HepG2 (cell line): ENCODE measurements around the gene PCSK1. TPM values are rescaled to one million over a fixed set of nuclear protein-coding genes. Genes with fewer than 3 reads are reported as not detected.

Experiments used
- ATAC-seq: fragments of 200-7000 bp; cut with Tn5 transposase; 3 replicates; pipeline ENCODE4 v1.9.1; 2020; ENCODE audit warnings: mild to moderate bottlenecking, moderate library complexity
- BruUV-seq: library from RNA; stranded (reverse); fragments of 400-500 nt; replicated peaks from 2 replicates; lab custom pipeline; 2021; lab: Mats Ljungman, UMichigan
- CTCF ChIA-PET: fragments of 300-600 bp; formaldehyde crosslinking; extraction: SDS; loops from one replicate; lab custom pipeline; 2021; ENCODE audit warnings: low total read pairs, inconsistent platforms, low intra/inter-chr PET ratio; lab: Yijun Ruan, JAX
- POLR2A ChIA-PET: fragments of 350-600 bp; sonication (Branson Sonifier 250); formaldehyde crosslinking; loops from one replicate; lab custom pipeline; 2020; ENCODE audit warnings: antibody characterized with exemption, inconsistent platforms; lab: Yijun Ruan, JAX
- DNase-seq: peaks from one replicate; pipeline ENCODE4 v3.0.0-alpha.2; 2015; ENCODE audit warnings: low spot score
- FAIRE-seq: peaks from 3 replicates; lab custom pipeline; 2011; peaks lifted over from hg19 to GRCh38; lab: Jason Lieb, UNC
- H2AFZ ChIP-seq: one replicate; pipeline ENCODE4 v1.6.1; 2011; ENCODE audit warnings: low read length, inconsistent platforms
- H3K27ac ChIP-seq: fragments of 300-600 bp; 3 replicates; pipeline ENCODE4 v1.8.0; 2011; ENCODE audit warnings: mixed run types, mild to moderate bottlenecking, mixed read lengths, low read length, inconsistent platforms; ENCODE audit not compliant: insufficient read depth; ENCODE audit errors: extremely low read length
- H3K27me3 ChIP-seq, 2 experiments: fragments of 200-600 bp in 1 of 2; 2 replicates in 1 of 2; 3 replicates in 1 of 2; pipeline versions ENCODE4 v1.6.0 to v1.8.0; 2011; ENCODE audit warnings: low read length in 2 of 2, mild to moderate bottlenecking in 2 of 2, moderate library complexity in 2 of 2, inconsistent platforms in 1 of 2; ENCODE audit not compliant: insufficient read depth in 2 of 2, control insufficient read depth in 1 of 2
- H3K36me3 ChIP-seq, 2 experiments: fragments of 200-600 bp in 1 of 2; replicated peaks in 1 of 2; 2 replicates in 1 of 2; 3 replicates in 1 of 2; pipeline versions ENCODE4 v1.5.1 to v1.8.0; 2011; ENCODE audit warnings: low read length in 2 of 2, inconsistent platforms in 1 of 2; ENCODE audit not compliant: insufficient read depth in 2 of 2, control insufficient read depth in 1 of 2
- H3K4me1 ChIP-seq: 2 replicates; pipeline ENCODE4 v1.5.1; 2012; ENCODE audit warnings: low read length, inconsistent platforms; ENCODE audit not compliant: insufficient read depth
- H3K4me2 ChIP-seq: 2 replicates; pipeline ENCODE4 v1.6.0; 2011; ENCODE audit warnings: low read depth, low read length, inconsistent platforms
- H3K4me3 ChIP-seq, 3 experiments: fragments of 200-600 bp in 1 of 3; sonication (generic), shearing (Covaris generic) in 1 of 3; replicated peaks in 1 of 3; 2 replicates each; pipeline ENCODE4 v1.5.1; 2011 to 2016; ENCODE audit warnings: low read length in 3 of 3, inconsistent platforms in 2 of 3, low read depth in 2 of 3, mild to moderate bottlenecking in 2 of 3, control low read depth in 1 of 3, mixed read lengths in 1 of 3; ENCODE audit not compliant: insufficient read depth in 1 of 3
- H3K79me2 ChIP-seq: one replicate; pipeline ENCODE4 v1.6.1; 2011; ENCODE audit warnings: low read length, inconsistent platforms; ENCODE audit not compliant: insufficient read depth
- H3K9ac ChIP-seq: 2 replicates; pipeline ENCODE4 v1.6.0; 2011; ENCODE audit warnings: mild to moderate bottlenecking, low read depth, low read length, inconsistent platforms; ENCODE audit not compliant: insufficient read depth
- H3K9me3 ChIP-seq: 2 replicates; pipeline ENCODE4 v1.5.1; 2012; ENCODE audit warnings: mild to moderate bottlenecking, low read length
- H4K20me1 ChIP-seq: 2 replicates; pipeline ENCODE4 v1.6.0; 2011; ENCODE audit warnings: inconsistent platforms, mild to moderate bottlenecking, low read length, moderate library complexity; ENCODE audit not compliant: insufficient read depth
- CEBPG ChIP-seq: IDR thresholded peaks from 2 replicates; pipeline ENCODE4 v1.6.1; 2016
- GFI1 ChIP-seq: sonication (generic); formaldehyde crosslinking; IDR thresholded peaks from 2 replicates; pipeline ENCODE4 v1.5.0; 2020; ENCODE audit warnings: missing genetic modification reagents, mild to moderate bottlenecking, borderline replicate concordance
- HDAC1 ChIP-seq: sonication (generic); formaldehyde crosslinking; IDR thresholded peaks from 2 replicates; pipeline ENCODE4 v1.5.1; 2020; ENCODE audit warnings: mild to moderate bottlenecking, missing genetic modification reagents
- MATR3 ChIP-seq: sonication (generic); formaldehyde crosslinking; IDR thresholded peaks from 2 replicates; pipeline ENCODE4 v1.4.0; 2020; ENCODE audit warnings: missing genetic modification reagents
- NPAS2 ChIP-seq: sonication (generic); formaldehyde crosslinking; IDR thresholded peaks from 2 replicates; pipeline ENCODE4 v1.8.0; 2022; ENCODE audit warnings: mild to moderate bottlenecking, missing genetic modification reagents, borderline replicate concordance
- ZNF224 ChIP-seq: sonication (generic); formaldehyde crosslinking; IDR thresholded peaks from 2 replicates; pipeline ENCODE4 v1.5.0; 2020; ENCODE audit warnings: mild to moderate bottlenecking, missing genetic modification reagents
- ZNF292 ChIP-seq: sonication (generic); formaldehyde crosslinking; IDR thresholded peaks from 2 replicates; pipeline ENCODE4 v1.8.1; 2022; ENCODE audit warnings: mild to moderate bottlenecking, low read depth, missing genetic modification reagents, borderline replicate concordance
- ZNF367 ChIP-seq: sonication (generic); formaldehyde crosslinking; IDR thresholded peaks from 2 replicates; pipeline ENCODE4 v1.4.0; 2020; ENCODE audit warnings: missing genetic modification reagents, borderline replicate concordance
- ZNF382 ChIP-seq: sonication (generic); formaldehyde crosslinking; IDR thresholded peaks from 2 replicates; pipeline ENCODE4 v1.5.0; 2020; ENCODE audit warnings: missing genetic modification reagents, mild to moderate bottlenecking, borderline replicate concordance
- ZNF383 ChIP-seq: sonication (generic); formaldehyde crosslinking; IDR thresholded peaks from 2 replicates; pipeline ENCODE4 v1.4.0; 2020; ENCODE audit warnings: missing genetic modification reagents, mild to moderate bottlenecking, borderline replicate concordance
- ZNF720 ChIP-seq: sonication (generic); formaldehyde crosslinking; IDR thresholded peaks from 2 replicates; pipeline ENCODE4 v1.4.0; 2020; ENCODE audit warnings: missing genetic modification reagents
- ZNF766 ChIP-seq: sonication (generic); formaldehyde crosslinking; IDR thresholded peaks from 2 replicates; pipeline ENCODE4 v1.5.0; 2020; ENCODE audit warnings: missing genetic modification reagents, borderline replicate concordance
- WGBS: methylation state at CpG from one replicate; pipeline ENCODE4 v1.1.6; 2017; ENCODE audit warnings: low lambda C conversion rate; 5-methylcytosine and 5-hydroxymethylcytosine counted together
- in situ Hi-C: cut with HindIII; loops from 2 replicates; pipeline ENCODE4 v1.10.0; 2017; ENCODE audit warnings: low pct_unique_long_range_greater_than_20kb; ENCODE audit not compliant: extremely low pct_ligation_motif_present
- intact Hi-C: fragments of 100-400 bp; cut with micrococcal nuclease; formaldehyde crosslinking; loops from one replicate; pipeline ENCODE4 v1.10.0; 2022; ENCODE audit not compliant: unreplicated experiment
- polyA plus RNA-seq, 8 experiments: library from polyadenylated mRNA; depleted of rRNA in 3 of 8; stranded (reverse) in 7 of 8; unstranded in 1 of 8; fragments of >200 nt; fragmentation: Illumina TruSeq in 4 of 8; extraction: Trizol in 4 of 8; gene quantifications; 2 replicates each; pipeline versions ENCODE4 v1.2.1 to v1.2.3, GENCODE V29; 2011 to 2016; ENCODE audit warnings: low read depth in 4 of 8, missing spikeins in 1 of 8, mixed read lengths in 1 of 8; ENCODE audit not compliant: insufficient read depth in 1 of 8
- total RNA-seq, 5 experiments: library from RNA; depleted of rRNA; stranded (reverse); fragments of >200 nt; fragmentation: Illumina TruSeq; extraction: Trizol; gene quantifications; 2 replicates each; pipeline ENCODE4 v1.2.3, GENCODE V29; 2016; ENCODE audit warnings: low read depth in 1 of 5
- TF ChIP-seq, protein P1 (sequence below): sonication (generic); formaldehyde crosslinking; IDR thresholded peaks from 2 replicates; pipeline ENCODE4 v1.5.1; 2020; ENCODE audit warnings: missing genetic modification reagents, mild to moderate bottlenecking, borderline replicate concordance
- TF ChIP-seq, protein P2 (sequence below): IDR thresholded peaks from 2 replicates; pipeline ENCODE4 v1.6.1; 2016; ENCODE audit warnings: mild to moderate bottlenecking, missing biosample characterization, missing genetic modification reagents
- TF ChIP-seq, protein P3 (sequence below): sonication (generic); formaldehyde crosslinking; IDR thresholded peaks from 2 replicates; pipeline ENCODE4 v1.4.0; 2020; ENCODE audit warnings: missing genetic modification reagents, mild to moderate bottlenecking, borderline replicate concordance
- TF ChIP-seq, protein P4 (sequence below): sonication (generic); formaldehyde crosslinking; IDR thresholded peaks from 2 replicates; pipeline ENCODE4 v1.8.1; 2023; ENCODE audit warnings: mild to moderate bottlenecking, missing genetic modification reagents
- TF ChIP-seq, protein P5 (sequence below): sonication (generic); formaldehyde crosslinking; IDR thresholded peaks from 2 replicates; pipeline ENCODE4; 2020; ENCODE audit warnings: missing genetic modification reagents, mild to moderate bottlenecking, borderline replicate concordance

The PCSK1 gene
- total and polyA plus RNA-seq, 2 of the 13 experiments (the other 11 are each of a cell fraction or from before 2014, with no cell fraction given) = not detected

DNA sequence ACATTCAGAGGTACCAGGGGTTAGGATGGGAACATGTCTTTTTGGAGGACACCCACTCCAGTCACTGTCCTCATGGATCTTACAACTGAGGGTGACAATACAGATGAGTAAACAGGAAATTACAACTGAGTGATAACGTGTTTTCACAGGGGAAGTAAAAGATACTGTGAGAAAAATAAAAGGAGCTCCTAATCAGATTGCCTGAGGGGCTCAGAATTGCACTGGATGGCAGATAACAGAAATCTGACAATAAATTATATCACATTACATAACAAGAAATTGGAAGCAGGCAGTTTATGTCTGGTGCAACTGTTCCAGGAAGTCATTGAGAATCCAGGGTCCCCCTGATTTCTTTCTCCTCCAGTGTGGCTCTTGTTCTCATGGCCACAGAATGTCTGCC, 40.1 kb upstream of the PCSK1 start (continued):
- TF ChIP-seq, protein P1, sequence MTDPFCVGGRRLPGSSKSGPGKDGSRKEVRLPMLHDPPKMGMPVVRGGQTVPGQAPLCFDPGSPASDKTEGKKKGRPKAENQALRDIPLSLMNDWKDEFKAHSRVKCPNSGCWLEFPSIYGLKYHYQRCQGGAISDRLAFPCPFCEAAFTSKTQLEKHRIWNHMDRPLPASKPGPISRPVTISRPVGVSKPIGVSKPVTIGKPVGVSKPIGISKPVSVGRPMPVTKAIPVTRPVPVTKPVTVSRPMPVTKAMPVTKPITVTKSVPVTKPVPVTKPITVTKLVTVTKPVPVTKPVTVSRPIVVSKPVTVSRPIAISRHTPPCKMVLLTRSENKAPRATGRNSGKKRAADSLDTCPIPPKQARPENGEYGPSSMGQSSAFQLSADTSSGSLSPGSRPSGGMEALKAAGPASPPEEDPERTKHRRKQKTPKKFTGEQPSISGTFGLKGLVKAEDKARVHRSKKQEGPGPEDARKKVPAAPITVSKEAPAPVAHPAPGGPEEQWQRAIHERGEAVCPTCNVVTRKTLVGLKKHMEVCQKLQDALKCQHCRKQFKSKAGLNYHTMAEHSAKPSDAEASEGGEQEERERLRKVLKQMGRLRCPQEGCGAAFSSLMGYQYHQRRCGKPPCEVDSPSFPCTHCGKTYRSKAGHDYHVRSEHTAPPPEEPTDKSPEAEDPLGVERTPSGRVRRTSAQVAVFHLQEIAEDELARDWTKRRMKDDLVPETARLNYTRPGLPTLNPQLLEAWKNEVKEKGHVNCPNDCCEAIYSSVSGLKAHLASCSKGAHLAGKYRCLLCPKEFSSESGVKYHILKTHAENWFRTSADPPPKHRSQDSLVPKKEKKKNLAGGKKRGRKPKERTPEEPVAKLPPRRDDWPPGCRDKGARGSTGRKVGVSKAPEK = no peak
- TF ChIP-seq, protein P2, sequence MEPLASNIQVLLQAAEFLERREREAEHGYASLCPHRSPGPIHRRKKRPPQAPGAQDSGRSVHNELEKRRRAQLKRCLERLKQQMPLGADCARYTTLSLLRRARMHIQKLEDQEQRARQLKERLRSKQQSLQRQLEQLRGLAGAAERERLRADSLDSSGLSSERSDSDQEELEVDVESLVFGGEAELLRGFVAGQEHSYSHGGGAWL (CRISPR knock-in tag) = no peak
- TF ChIP-seq ZNF720 = no peak
- no peak for TF ChIP-seq ZNF382 (CRISPR knock-in tag)
- no peak for TF ChIP-seq NPAS2 (CRISPR knock-in tag)
- TF ChIP-seq, protein P3, sequence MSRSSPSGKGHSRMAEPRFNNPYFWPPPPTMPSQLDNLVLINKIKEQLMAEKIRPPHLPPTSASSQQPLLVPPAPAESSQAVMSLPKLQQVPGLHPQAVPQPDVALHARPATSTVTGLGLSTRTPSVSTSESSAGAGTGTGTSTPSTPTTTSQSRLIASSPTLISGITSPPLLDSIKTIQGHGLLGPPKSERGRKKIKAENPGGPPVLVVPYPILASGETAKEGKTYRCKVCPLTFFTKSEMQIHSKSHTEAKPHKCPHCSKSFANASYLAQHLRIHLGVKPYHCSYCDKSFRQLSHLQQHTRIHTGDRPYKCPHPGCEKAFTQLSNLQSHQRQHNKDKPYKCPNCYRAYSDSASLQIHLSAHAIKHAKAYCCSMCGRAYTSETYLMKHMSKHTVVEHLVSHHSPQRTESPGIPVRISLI = no peak
- TF ChIP-seq HDAC1 (CRISPR knock-in tag) = no peak

DNA sequence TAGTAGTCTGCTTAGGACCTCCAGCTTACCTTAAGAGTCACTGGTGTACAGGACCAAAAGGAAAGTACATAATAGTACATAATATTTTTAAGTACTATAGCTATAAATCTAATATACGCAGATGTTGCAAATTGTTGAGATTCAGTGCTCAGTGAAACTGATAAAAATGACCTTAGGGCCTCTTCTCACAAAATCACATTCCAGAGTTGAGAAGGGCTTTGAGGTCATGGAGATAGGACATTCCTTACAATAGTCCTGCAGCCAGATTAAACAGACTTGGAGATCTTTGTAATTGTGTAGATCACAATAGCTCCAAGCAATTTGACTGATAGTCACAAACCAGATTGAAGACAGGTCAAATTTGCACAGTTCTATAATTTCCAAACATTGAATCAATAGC, 37.7 kb upstream of the PCSK1 start:
- Histone ChIP-seq H2AFZ (no peak overlapping the region), H3K4me2 (no peak overlapping the region), H3K4me1 (no peaks in the 10 kb centered on the region), H4K20me1 (no peaks in the 10 kb centered on the region; the same call in 1 of the 2 replicates), H3K9me3 (no peaks in the 10 kb centered on the region), H3K79me2 (no peaks in the 10 kb centered on the region), H3K36me3 (no peaks in the 10 kb centered on the region), H3K9ac (no peak overlapping the region), H3K27me3 (no peaks in the 10 kb centered on the region), H3K4me3 (no peak overlapping the region), H3K27ac (no peak overlapping the region)
- no TSS peak for BruUV-seq
- WGBS = 90% methylated on average over 1 of the region's 1 CpG
- in situ Hi-C loops = no loop called here
- FAIRE-seq (no peak), DNase-seq (no peak), ATAC-seq (no peak)
- intact Hi-C loops = no loop called here
- POLR2A ChIA-PET = no interaction called here
- CTCF ChIA-PET = no interaction called here
- no peak for TF ChIP-seq ZNF383 (CRISPR knock-in tag)
- TF ChIP-seq CEBPG (CRISPR knock-in tag) = no peak
- no peak for TF ChIP-seq ZNF367 (CRISPR knock-in tag)
- TF ChIP-seq, protein P4, sequence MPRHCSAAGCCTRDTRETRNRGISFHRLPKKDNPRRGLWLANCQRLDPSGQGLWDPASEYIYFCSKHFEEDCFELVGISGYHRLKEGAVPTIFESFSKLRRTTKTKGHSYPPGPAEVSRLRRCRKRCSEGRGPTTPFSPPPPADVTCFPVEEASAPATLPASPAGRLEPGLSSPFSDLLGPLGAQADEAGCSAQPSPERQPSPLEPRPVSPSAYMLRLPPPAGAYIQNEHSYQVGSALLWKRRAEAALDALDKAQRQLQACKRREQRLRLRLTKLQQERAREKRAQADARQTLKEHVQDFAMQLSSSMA (CRISPR knock-in tag) = no peak
- TF ChIP-seq GFI1 (CRISPR knock-in tag) = no peak
- no peak for TF ChIP-seq ZNF292
- TF ChIP-seq, protein P5, sequence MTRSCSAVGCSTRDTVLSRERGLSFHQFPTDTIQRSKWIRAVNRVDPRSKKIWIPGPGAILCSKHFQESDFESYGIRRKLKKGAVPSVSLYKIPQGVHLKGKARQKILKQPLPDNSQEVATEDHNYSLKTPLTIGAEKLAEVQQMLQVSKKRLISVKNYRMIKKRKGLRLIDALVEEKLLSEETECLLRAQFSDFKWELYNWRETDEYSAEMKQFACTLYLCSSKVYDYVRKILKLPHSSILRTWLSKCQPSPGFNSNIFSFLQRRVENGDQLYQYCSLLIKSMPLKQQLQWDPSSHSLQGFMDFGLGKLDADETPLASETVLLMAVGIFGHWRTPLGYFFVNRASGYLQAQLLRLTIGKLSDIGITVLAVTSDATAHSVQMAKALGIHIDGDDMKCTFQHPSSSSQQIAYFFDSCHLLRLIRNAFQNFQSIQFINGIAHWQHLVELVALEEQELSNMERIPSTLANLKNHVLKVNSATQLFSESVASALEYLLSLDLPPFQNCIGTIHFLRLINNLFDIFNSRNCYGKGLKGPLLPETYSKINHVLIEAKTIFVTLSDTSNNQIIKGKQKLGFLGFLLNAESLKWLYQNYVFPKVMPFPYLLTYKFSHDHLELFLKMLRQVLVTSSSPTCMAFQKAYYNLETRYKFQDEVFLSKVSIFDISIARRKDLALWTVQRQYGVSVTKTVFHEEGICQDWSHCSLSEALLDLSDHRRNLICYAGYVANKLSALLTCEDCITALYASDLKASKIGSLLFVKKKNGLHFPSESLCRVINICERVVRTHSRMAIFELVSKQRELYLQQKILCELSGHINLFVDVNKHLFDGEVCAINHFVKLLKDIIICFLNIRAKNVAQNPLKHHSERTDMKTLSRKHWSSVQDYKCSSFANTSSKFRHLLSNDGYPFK = no peak
- no peak for TF ChIP-seq ZNF224
- no peak for TF ChIP-seq ZNF766 (CRISPR knock-in tag)
- no peak for TF ChIP-seq MATR3
